Left renal cortex interstitium (tissue), 4 donors: Measurements from ENCODE around the gene ITPA. TPM values are rescaled to one million over a fixed set of nuclear protein-coding genes. Genes with fewer than 3 reads are reported as not detected.

ENCODE experiments used
- DNase-seq, 4 donors: peaks; one replicate each; pipeline ENCODE4 v3.0.0-alpha.2; 2013; ENCODE audit warnings: low read depth in 4 of 4, low spot score in 2 of 4, missing footprints in 1 of 4
- polyA plus RNA-seq, 4 donors: library from polyadenylated mRNA; unstranded; fragments of 120-200 nt; gene quantifications; one replicate each; pipeline ENCODE4 v1.2.1, GENCODE V29; 2013; ENCODE audit not compliant: insufficient read length in 4 of 4

The ITPA gene
- polyA plus RNA-seq, 4 donors: 46.4 to 74.4 (median 68.9) TPM

DNA sequence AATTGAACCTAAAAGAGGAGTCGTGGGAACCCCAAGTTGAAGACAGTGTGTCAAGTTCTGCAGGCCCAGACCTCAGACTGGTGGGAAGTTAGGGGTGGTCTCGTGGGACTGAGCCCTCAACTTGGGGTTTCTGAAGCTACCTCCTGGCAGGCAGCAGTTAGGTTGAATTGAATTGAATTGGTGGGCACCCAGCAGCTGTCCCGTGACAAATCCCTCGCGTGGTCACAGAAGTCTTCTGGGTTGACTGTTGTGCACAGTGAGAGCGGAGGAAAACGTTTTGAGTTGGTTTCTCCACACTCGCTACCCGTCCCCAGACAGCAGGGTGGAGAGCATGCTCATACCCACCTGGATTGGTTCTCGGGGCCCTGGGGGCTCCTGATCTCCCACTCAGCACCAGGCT lies 16.8 kb downstream of the ITPA start:
- no peak for DNase-seq

DNA sequence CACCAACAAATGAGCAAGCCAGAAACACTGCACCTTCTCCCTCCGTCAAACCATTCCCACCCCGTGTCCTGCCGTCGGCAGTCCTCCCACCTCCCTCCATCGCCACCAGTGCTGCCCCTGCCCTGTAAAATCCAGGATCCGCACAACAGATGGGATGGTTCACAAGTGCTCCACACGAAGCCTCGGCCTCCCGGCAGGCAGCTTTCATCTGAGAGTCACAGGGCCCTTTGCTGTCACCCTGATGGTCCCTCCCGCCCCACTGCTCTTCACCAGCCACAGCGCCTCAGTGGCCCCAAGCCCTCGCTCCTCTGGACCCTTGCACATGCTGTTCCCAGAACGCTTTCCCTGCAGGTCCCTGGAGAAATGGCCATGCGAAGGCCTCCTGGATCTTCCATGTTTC lies 17.6 kb downstream of the ITPA start:
- DNase-seq: no peak

DNA sequence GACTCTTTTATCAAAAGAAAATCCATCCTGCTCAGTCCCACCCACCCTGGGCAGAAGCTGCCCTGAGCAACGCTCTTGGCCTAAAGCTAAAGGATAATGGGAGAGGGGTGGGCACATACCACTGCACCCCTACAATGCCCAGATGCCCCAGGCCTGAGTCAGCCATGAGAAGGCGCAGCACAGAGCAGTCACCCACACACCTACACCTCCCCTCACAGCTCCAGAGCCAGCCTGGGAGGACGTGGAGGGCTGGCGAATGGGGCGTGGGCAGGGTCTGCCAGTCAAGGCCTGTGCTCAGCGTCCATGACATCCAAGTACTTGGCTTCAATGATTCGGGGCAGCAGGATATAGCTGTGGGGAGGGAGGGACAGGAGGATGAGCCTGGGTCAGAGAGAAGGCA lies 18.2 kb downstream of the ITPA start:
- no peak for DNase-seq

DNA sequence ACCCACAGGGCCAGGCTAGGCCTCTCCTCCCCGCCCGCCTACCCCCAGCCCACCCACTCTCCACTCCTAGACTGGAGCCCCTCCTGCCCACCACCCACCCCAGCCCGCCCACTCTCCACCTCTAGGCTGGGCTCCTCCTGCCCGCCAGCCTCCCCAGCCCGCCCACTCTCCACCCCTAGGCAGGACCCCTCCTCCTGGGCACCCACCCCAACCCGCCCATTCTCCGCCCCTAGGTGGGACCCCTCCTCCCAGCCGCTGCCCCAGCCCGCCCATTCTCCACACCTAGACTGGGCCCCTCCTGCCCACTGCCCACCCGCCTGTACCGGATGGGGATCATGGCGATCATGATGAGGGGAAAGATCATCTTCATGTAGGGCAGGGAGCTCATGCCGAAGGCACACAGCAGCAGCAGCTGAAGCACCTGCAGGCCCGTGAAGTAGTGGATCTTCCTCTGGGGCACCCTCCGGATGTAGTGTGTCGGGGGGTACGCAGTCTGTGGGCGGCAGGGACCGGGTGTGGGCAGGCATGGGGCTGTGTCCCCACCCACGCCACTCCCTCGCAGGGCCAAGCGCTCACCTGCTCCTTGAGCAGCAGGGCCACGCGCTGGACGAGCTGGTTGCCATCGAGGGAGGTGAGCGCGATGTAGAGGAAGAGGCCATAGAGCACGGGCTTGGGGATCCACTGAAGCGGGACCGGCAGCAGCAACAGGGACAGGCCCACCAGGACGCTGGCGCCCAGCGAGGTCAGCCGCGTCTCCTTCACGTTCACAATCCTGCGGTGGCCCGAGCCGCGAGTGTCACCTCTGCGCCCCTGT lies 18.8 kb downstream of the ITPA start:
- no peak for DNase-seq

DNA sequence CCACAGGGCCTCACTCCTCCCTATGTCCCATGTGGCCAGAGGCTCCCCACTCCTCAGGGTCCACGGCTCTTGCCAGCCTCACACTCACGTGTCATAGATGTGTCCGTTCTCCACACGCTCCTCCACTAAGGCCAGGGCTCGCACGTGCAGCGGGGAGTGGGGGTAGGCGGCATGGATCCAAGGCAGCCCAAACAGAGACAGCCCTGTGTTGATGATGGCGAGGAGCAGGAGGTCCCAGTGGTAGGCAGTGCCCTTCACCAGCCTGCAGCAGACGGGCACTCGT lies 19.4 kb downstream of the ITPA start:
- no peak for DNase-seq

DNA sequence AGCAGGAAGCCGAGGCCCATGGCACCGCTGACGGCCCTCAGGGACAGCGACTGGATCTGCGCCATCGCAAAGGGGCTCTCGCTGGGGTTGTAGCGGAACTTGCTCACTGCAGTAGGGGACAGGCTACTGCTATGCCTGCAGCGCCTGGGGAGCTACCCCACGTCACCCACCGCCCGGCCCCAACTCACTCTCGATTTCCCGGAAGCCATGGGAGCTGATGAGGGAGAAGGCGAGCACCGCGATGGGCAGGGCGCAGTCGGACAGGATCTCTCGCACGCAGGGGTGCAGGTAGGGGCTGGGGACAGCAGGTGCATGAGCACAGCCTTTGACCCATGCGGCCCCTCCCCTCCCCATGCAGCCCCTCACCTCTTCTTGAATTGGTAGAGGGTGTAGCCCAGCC lies 19.9 kb downstream of the ITPA start:
- no peak for DNase-seq

DNA sequence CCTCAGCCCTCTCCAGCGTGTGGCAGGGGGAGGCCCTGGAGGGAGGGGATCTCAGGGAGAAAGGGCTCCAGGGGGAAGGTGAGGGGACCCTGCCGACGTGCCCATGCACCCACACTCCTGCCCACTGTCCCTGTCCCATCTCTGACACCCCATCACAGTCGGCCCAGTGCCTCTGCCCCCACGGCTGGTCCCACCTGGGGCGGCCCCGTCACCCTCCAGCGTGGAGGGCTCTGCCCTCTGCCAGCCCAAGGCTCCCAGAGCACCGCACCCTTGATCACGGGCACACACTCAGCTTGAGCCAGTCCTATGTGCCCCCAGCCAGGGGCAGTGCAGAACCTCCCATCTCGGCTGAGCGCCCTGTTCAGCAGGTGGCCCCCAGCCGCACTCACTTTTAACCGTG lies 20.5 kb downstream of the ITPA start:
- no peak for DNase-seq

DNA sequence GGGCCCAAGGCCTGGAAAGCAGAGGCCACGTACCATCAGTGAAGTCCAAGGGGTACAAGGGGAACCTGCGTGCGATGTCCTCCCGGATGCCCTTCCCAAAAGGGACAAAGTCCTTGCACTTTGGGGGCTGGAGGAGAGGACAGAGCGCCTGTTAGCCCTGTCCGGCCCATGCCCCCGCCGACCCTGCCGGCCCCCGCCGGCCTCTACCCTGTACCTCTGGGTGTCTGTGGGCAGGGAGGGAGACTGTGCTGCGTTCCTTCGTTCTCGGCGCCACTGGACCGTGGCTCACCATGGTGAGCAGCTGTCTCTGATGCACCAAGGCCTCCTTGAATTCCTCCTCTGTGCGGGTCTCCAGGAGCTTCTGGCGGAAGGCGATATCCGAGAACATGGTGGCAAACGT lies 21.8 kb downstream of the ITPA start:
- no peak for DNase-seq

DNA sequence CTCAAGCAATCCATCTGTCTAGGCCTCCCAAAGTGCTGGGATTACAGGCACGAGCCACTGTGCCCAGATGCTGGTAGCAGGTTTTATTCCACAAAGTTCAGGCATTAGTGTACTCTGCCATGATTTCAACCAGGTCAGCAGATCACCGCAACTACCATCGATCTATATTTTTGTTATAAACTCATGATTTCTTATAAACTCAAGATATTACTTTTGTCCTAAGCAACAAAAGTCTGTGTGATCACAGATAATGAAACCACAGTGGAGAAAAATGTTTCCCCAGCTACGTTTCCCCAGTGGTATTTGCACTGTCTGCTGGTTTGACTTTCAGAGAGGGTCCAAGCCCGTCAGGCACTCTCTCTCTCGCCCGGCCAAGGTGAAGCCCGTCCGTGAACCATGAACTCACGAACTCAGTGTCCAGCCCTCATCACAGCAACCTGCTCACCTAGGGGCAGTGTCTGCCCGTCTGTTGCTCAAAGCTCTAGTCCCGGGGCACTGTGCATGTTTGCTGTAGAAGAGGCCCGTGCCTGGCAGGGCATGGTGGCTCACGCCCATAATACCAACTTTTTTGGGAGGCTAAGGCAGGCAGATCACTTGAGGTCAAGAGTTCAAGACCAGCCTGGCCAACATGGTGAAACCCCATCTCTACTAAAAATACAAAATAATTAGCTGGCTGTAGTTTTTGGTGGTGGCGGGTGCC lies 22.7 kb downstream of the ITPA start:
- no peak for DNase-seq

DNA sequence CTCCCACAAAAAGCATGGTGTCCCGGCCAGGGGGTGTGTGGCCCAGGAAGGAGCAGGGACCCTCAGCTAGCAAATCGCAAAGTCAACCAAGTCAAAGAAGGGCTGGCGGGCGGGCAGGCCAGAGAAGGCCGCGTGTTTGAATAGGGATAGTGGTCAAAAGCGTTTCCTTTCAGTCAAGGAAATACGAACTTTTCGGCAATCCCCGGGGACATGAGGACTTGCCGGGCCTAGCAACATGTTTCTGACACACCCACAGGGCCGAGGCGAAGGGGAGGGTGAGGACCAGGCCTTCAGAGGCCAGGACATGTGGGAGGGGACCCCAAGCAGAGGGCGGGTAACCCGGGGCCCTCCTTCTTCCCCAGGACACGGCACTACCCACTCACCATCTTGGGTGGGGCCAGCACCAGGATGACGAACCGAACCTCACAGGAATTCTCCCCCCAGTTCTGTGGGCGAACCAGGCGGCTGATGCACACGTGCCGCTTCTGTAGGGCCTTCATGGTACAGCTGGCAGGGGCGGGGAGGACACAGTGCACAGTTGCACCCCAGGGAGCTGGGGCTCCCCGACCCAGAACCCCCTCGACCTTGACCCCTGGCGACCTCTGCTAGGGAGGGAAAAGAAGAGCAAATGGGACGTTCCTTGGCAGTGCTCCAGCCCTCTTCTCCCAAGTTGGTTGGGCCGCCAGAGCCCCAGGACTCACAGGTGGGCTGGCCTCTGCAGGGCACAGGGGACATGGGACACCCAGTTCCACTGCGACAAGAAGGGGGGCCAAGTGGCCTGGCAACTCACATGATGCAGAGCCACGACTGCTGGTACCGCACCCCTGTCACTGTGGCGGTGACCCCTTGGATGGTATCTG lies 24.1 kb downstream of the ITPA start:
- no peak for DNase-seq

DNA sequence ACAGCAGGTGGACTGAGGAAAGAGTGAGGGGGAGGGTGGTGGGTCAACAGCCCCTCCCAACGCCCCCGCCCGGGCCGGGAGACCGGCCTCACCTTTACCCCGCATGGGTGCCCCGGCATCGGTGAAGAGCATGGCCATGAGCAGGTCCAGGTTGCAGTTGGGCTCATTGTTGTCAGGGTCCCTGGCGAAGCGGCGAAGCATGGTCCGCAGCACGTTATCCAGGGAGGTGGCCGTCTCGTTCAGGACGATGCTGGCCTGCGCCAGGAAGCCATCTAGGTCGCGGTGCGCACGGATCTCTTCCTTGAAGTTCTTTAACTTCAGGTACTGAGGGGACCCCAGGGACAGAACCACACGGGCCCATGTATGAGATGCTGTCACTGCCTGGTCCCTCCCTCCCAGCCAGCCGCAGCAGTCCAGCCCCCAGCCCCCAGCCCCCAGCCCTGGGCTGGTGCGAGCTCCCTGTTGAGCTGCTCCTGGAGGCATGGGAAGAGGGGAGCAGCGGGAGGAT lies 24.7 kb downstream of the ITPA start:
- DNase-seq: no peak

DNA sequence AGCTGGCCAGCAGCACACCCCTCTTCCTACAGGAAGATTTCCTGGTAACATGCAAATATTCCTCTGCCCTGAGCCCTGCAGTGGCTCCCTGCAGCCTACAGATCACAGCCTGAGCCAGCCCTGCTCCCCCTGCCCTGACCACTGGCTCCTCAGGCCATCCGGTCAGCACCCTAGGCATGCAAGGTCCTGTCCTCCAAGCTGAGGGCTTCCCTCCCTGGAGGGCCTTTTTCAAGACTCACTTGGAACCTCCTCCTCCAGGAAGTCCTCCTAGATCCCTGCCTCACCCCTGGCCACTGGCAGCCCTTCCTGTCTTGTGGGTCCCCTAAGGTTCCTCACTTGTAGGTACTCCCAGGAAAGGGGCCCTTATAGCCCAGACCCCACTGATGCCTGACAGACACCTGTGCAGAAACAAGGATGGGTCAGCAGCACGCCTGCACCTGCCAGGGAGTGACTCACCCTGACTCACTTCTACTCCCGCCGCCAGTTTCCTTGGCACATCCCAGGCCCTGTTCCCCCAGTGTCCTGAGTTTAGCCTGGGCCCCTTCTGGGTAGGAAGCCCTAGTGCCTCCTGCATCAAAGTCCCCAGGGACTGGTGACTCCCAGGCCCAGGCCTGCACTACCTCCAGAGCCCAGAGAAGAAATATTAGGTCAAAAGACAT lies 26.5 kb downstream of the ITPA start:
- DNase-seq: no peak

DNA sequence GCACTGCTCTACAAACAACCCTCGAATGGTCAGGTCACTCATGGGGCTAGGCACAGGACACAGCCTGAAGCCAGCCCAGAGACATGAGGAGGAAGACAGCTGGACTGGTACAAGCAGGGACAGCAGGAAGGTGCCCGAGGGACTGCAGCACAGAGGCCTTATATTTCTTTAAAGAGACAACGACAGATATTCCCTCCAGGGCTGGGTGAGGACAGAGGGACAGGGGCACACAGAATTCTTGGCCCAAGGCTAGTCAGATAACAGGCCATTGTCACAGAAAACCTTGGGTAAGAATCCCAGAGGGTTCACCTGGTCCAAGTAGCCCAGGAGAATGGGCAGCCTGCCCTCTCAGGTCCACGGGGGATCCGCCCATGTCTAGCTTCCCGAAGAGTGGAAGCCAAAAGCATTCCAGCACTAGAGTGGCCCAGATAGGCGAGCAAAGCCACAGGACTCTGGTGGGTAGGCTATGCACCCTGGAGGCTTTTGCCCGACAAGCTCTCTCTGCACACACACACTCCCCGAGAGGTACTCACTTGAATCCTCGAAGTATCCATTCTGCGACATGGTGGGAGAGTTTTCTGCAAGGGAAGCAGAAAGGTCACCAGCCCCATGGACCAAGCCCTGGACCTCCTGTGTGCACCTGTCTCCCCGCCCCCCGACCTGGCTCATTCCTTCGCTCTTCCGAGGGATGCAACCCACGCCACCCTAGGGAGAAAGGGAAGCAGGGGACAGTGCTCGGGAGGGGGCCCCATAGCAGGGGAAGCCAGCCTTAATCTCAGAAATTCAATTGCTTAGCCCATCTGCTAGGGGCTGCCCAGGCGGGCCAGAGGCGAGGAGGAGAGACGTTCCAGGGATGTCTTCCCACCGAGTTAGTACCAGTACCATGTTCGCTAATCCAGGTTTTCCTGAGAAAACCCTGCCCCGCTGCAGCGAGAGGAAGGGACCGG lies 28.0 kb downstream of the ITPA start:
- DNase-seq: no peak

DNA sequence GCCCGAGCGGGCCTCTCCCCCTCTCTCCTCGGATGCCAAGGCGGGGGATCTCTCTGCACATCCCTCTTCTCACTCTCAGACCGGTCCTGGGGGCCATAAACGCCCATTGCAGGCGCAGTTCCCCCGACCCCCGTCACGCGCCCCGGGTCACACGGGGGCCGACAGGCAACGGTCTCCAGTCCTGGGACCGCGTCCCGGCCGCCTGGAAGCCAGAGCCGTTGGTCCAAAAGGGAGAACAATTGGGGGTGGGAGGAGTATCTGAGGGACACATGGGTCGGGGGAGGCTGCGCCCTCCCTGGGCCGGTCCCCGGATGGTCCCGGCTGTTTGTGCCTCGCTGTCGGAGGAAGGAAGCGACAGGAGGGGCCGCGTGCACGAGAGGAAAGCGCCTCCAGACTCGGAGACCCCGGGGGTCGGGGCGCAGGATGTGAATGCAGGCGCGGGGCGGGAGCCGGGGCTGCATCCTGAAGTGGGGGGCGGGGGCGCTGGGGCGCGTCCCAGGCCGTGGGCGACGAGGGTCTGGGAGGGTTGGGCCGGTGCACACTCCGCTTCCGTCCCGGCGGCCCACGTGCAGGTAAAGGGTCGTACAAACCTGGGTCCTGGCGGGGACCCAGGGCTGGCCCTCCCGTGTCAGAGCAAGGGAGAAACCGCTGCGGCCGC lies 28.8 kb downstream of the ITPA start:
- no peak for DNase-seq

DNA sequence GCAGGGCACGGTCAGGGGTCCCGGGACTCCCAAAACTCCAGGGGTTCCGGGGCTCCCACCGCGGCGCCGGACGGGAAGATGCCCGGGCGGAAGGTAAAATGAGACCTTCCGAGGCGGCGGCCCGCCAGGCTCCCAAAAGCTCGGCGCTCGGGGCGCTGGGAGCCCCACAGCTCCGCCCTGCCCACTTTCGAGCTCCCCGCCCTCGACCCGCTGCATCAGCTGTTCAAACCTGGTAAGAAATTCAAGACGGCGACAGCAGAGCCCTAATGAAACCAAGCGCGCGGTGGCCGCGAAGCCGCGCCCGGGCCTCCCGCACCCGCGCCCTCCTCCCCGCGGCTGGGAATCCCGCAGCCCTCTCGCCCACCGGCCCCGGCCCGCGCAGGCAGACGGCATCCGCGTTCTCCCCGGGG lies 29.3 kb downstream of the ITPA start:
- no peak for DNase-seq

DNA sequence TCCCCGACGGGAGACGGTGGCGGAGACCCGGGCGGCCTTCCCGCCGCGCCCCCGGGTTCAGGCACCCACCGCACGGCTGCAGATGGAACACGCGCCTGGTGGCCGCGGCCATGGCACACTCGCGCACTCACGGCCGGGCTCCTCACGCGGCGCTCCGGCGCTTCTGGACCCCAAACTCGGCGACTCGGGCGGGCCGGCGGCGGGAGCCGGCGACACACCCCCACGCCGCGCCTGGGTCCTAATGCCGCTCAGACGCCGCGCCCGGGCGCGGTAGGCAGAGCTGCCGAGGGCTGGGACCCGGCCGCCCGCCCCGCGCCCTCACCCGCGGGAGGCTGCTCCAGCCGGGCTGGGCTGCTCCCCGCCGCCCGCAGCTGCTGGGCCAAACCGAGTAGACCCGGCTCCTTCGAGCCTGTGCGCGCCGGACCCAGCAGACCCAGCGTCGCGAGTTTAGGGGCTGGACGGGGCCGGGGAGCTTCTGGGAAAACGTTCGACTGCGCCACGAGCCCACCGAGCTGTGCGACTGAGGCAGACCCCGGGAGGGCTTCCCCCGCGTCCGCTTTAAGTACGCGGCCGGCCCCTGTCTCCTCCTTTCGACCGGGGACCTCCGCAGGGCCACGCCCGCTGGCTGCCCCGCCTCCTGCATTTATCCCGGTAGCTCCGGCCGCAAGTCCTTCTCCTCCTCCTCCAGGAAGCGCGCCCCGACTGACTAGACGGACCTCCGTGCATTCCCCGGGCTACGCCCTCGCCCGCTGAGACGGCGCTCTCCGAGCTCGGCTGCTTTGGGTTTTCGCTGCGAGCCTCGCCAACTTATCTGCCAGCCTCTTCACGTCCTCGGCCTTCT lies 29.9 kb downstream of the ITPA start, which contains the start of gene SLC4A11:
Gene SLC4A11, minus strand, starts transcription at position 165 of the 841 bp plus-strand sequence. Its CDS starts 53 bp downstream, at position 112.
- no peak for DNase-seq

DNA sequence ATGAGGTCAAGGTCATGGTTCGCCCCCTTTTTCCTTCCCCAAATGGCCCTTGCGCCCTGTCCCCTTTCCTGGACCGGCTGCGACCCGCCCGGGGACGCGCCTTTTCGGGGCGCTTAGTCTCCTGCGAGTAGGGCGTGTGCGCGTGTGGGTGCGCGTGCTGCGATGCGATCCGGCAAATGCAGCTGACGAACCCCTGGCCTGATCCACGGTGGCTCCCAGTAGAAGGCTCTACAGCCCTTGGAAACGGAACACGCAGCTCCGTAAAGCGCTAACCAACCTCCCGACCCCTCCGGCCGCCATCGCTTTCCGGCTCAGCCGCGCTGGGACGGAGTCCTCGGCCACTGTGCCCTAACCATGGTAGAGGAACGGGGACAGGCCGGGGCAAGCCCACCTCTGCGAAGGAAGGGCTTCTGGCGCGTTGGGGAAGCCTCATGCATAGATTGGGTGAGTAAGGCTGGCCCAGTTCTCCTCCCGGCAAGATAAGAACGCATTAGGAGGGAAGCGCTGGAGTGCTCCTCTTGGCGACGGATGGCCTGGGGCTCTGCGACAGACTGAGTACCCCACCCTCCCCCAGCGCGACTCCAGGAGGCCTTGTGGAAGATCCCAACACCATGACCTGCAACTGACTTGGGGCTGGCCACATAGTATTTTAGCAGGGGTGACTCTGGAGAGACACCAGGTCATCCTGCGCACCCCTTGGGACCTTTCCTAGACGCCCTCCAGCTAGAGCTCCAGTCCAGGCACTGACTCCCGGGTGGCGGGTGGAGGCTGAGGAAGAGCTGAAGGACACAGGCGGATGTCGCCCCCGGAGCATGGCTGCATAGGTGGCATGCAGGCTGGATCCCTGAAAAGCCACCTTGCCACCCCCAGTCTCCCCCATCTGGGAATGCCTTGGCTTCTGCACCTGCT lies 30.8 kb downstream of the ITPA start:
- no peak for DNase-seq
